ENCODE results near the gene C2CD4D.

DNA sequence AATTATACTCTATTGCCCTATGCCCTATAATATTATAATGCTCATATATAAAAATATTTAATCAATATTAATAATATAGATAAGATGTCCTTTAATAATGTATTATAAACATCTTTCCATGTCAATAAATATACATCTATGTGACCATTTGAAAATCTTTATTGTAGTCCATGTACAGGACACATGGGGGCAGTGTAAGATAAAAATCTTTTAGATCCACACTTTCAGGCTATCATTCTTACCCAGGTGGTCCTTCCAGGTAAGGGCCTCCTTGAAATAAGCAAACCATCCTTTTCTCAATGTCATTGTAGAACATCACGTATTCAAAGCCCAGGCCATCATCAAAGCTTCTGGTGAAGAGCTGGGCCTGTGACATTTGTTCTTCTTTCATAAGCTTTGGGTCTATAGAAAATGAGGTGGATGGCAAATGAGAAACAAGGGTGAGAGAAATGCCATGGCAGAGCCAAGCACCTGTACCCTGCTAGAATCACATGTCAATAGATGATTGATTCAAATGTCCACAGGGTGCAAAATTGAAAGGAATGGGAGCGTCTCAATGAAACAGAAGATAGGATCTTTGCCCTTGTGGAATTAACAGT lies 49.5 kb upstream of the C2CD4D start:
- TF ChIP-seq, protein P1, sequence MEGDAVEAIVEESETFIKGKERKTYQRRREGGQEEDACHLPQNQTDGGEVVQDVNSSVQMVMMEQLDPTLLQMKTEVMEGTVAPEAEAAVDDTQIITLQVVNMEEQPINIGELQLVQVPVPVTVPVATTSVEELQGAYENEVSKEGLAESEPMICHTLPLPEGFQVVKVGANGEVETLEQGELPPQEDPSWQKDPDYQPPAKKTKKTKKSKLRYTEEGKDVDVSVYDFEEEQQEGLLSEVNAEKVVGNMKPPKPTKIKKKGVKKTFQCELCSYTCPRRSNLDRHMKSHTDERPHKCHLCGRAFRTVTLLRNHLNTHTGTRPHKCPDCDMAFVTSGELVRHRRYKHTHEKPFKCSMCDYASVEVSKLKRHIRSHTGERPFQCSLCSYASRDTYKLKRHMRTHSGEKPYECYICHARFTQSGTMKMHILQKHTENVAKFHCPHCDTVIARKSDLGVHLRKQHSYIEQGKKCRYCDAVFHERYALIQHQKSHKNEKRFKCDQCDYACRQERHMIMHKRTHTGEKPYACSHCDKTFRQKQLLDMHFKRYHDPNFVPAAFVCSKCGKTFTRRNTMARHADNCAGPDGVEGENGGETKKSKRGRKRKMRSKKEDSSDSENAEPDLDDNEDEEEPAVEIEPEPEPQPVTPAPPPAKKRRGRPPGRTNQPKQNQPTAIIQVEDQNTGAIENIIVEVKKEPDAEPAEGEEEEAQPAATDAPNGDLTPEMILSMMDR (conservative IDR thresholded peaks at IDR 0.05): peak; percentile 69
- TF ChIP-seq EZH2 (IDR thresholded peaks at IDR 0.05; ENCODE audit: low read depth): no peak
